HG03432 (cell line): Measurements from ENCODE around the gene CCNJL.
"Not testable (repeated sequence)": the region's sequence is repeated elsewhere in the genome, so short reads cannot be mapped to it uniquely, and the experiment has no call there.

ENCODE experiments used
- ATAC-seq: cut with Tn5 transposase; IDR thresholded peaks from one replicate; pipeline ENCODE4 v1.9.1; 2021; ENCODE audit warnings: mild to moderate bottlenecking, moderate library complexity; ENCODE audit not compliant: unreplicated experiment

Gene CCNJL

DNA sequence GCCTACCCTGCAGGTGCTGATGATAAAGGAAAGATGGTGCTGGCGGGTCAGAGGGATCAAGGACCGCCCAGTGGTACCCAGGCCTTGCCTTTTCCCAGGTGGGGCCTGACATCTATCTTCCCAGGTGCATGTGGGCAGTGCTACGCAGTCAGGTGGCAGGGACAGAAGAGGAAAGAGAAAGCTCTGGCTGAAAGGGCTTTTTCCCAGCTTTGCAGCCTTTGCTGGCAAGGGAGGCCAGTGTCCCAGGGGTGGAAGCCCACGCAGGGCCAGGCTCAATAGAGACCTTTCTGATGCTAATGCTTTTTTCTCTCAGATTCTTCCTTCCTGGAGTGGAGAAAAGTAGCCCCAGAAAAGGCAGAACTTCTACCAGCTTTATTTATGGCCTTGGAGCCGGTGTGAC lies 46.3 kb downstream of the CCNJL start:
- no peak for ATAC-seq

DNA sequence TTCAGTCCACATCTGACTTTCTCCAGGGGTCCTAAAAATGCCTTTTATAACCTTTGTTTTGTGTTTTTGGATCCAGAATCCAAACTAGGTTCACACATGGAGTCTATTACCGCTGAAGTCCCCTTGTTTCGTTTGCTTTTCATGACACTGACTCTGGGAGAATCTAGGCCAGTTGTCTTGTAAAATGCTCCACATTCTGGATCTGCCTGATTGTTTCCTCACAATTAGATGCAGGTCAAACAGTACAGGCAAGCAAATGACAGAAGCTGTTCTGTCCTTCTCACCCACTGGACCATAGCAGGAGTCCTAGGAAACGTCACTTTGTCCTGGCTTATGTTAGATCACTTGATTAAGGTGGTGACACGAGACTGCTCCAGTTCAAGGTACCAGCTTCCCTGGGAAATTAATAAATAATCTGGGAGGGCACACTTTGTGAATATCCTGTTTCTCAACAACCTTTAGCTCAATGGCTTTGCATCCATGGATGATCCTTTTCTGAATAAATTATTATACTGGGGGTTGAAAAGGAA lies 49.0 kb downstream of the CCNJL start:
- ATAC-seq, result no peak

DNA sequence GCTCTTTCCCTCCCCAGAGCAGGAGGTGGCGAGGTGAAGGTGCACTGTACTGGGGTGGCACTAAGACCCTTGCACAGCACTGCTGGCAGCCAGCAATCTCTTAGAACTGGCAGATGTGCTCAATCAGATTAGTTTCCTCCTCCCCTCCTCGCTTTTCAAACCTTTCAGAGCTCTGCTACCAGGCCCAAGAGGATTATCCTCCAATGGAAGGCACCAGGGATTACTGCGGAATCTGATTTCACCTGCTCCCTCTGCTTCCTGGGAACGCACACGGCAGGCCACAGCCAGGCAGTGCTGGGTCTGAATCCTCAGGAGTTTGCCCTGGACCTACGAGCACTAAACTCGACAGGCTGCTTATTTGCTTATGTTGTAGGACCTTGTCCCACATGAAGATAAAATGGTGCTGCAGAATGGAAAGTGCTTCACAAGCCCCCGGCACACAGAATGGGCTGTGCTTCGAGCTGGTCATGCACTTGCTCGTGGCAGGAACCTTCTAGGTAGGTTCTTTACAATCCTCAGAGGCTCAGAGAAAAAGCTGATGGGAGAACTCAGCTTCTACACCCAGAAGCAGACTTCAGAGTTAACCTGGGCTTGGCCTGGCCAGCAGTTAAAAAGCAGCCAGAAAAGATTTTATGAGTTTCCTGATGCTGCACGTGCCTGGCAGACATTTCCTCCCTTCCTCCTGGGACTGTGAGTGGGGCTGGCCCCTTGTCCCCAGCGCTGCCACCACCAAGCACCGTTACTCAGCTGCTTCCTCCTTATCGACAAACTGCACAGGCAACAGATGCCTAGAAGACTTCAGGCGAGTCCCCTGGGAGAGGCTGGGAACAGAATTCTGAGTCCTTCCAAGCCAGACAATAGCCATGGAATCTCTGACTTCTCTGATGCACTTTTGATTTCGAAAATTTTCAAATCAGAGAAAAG lies 50.0 kb downstream of the CCNJL start:
- no peak for ATAC-seq

DNA sequence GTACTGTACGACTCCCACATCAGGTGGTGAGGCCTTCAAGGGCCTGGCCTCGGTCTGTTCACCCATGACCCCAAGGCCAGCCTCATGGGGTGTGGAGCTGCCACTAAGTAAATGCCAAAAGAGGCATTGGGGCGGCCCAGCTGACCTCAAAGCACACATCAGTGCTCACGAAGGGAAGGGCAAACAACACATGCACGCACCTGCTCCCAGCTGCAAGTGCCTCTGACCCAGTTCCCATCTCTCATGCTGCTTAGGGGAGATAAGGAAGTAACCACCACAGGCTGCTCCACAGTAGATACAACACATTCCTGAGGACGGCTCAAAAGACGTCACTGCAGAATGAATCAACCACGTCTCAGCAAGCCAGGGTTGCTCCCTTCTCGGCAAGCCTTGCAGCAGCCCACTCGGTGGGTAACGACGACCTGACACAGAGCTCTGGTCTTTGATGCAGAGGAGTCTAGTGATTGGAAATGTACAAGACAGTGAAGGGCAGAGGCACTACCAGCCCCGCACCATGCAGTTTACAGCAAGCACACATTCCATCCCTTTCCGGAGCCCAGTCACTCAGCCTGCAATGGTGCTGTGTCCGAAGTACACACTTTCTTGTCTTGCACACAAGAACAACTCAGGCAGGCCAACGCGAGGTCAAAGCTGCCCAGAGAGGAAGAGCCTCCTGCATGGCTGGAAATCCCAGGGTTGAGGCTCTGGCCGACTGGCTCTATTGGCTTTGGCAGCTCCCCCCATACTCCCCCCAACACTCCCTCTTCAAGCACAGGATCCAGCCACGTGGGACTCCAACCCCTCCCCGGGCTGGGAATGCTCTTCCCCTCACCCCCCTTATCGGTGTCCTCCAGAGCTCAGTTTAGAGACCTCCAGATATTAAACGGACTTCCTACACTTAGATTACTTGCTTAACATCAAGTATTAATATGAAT lies 51.2 kb downstream of the CCNJL start:
- peak; percentile 69 for ATAC-seq

DNA sequence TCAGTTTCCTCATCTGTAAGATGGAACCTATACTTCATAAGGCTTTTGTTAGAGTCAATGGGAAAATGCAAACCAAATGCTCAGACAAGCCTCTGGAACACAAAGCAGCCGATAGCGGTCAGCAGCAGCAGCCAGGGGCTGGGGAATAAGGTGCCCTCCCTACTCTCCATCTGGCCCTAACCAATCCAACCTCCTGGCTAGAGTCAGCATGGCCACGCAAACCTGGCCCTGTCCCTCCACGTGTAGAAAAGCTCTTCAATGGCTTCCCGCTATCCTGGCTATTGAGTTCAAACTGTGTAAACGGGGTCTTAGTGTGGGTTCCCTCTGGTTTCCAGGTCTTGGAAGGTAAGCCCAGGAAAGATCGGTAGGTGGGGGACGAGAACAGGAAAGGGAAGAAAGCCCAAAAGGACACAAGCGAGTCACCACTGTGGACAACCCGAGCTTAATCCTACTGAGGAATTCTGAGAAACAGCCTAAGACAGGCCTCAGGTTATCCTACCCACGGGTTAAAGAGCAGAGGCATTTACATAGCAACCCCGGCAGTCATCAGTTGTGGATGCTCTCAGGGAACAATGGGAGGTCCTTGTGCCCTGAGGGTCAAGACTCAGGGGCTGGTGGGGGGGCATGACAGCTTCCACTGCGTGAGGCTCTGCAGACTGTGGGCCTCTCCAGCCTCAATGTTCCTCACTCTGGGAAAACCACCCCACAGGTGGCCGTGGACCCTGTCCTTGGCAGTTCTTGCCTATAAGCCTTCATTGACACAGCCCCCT lies 52.2 kb downstream of the CCNJL start:
- no peak for ATAC-seq

DNA sequence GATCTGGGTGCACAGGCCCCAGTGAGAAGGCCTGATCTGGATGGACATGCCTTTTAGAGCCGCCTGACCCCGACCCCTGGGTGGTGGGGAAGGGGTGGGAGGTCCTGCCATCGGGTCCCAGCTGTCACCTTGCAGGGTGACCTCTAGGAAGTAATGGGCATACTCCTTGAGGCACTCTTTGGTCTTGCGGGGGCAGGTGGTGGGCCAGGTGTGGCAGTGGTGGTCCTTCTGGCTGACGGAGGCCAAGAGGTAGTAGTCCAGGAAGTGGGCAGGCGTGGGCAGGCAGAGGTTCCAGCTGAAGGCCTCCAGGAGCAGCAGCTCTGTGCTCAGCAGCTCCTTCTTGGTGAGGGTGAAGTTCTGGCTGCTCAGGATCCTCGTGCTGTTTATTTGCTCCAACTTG lies 53.0 kb downstream of the CCNJL start:
- no peak for ATAC-seq

DNA sequence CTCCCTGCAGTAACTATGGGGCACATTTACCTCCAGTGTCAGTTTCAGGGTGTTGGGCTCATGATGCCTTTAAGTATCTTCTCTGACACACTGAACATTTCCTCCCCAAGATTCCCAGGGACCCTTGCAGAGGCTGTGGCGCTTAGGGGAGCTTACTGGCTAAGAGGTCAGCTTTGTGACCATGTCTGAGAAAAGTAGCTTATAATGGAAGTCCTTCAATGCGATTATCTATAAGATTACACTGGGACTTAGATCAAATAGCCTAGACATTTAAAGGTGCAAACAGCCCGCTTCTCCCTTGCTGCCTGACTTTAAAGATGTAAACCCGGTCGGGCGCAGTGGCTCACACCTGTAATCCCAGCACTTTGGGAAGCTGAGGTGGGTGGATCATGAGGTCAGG lies 57.7 kb downstream of the CCNJL start:
- no peak for ATAC-seq

DNA sequence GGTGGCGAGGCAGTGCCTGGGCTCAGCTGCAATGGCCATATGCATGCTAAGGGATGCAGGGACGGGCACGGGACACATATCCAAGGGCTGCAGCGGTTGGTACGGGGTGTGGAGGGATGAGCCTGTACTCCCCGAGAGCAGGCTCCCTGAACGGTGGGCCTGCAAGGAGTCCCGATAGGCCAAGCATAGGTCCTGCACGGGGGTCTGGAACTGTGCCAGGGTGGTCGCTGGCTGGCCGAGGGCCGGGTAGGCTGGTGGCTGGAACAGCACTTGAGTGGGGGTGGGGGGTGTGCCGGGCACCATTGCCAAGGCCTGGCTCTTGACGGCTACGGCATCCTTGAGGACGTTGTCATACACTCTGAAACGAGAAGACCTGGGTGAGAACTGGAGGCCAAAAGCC lies 58.9 kb downstream of the CCNJL start:
- ATAC-seq, result no peak

DNA sequence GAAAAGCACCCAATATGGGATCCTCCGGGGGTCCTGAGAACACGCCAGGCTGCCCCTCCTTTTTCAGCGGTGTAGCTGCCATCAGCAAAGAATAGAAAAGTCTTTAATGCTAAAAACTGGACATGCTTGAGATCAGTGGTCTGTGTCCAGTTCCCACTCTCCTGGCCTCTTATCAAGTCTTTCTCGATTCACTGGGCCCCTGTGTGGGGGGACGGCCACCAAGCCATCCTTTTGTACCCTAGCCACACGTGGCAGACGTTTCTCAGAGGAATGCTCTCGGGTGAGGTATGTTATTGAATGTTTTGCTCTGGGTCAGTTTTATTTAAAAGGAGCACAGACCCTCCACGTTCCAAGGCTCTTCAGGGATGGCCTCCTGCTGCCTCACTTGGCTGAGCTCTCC lies 59.4 kb downstream of the CCNJL start:
- no peak for ATAC-seq

DNA sequence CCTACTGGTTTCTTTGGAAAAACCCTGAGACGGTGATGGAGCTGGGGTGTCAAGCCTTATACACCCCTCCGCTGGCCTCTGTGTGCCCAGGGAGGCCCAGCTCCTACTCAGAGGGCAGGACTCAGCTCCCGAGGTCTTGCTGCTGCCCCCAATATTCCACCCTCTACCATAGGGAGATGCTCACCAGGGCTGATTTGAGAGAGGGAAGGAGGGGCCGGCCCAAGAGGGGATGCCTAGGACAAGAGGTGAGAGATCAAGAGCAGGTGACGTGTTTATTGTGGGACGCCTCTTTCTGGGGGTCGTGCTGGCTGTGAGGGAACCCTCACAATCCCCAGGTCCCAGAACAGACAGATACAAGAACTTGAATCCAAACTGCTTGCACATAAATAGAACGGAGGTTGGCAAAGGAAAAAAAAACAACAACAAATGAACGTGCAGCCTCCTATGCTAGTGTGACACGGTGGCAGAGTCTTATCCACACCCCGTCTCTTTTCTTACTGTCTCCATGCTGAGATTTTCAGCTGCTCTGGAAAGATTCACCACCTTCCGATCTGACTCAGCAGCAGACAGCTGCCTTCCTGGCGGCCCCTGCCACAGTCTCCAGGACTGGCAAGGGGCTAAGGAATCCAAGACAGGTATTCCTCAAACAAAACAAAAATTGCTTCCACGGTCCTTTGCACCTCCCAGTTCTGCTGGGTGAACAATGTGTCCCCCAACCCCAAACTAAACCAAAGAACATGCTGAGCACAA lies 60.8 kb downstream of the CCNJL start:
- no peak for ATAC-seq

DNA sequence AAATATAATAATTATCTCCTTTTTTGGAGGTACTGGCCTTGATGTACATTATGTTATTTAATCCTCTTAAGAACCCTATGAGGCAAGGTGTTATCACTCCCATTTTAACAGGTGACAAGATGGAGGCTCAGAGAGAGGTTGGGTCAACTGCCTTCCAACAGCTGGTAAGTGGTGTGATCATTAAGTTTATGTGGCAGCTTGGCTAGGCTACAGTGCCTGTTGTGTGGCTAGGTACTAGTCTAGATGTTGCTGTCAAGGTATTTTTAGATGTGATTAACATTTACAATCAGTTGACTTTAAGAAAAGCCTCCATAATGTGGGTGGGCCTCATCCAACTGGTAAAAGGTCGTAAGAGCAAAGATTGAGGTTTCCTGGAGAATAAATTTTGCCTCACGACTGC lies 61.5 kb downstream of the CCNJL start:
- ATAC-seq, result no peak

DNA sequence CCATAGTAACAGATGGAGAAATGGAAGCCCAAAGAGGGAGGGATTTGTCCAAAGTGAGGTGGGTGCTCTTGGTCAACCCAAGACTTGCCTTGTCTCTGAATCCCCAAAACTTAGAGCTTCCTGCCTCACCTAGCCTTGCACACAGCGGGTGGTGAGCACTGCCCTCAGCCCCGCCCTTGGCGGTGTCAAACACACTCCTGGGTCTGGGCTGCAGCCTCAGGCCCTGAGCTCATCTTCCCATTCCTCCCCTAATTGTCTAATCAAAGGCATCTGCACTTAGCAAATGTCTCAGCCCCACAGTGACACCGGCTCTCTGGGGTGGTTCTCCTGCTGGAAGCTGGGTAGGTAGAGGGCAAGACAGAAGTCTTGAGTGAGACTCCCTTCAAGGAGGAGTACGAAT lies 62.1 kb downstream of the CCNJL start:
- no peak for ATAC-seq

DNA sequence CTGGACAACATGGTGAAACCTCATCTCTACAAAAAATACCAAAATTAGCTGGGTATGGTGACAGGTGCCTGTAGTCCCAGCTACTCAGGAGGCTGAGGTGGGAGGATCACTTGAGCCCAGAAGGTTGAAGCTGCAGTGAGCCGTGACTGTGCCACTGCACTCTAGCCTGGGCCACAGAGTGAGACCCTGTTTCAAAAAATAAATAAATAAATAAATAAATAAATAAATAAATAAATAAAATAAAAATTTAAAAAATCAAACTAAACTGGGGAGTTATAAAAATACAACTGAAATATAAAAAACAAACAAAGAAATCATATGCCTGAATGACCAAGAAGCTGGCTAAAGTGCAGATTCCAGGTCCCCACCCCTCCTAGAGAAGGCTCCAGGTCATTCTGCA lies 62.8 kb downstream of the CCNJL start:
- not testable (repeated sequence) for ATAC-seq

DNA sequence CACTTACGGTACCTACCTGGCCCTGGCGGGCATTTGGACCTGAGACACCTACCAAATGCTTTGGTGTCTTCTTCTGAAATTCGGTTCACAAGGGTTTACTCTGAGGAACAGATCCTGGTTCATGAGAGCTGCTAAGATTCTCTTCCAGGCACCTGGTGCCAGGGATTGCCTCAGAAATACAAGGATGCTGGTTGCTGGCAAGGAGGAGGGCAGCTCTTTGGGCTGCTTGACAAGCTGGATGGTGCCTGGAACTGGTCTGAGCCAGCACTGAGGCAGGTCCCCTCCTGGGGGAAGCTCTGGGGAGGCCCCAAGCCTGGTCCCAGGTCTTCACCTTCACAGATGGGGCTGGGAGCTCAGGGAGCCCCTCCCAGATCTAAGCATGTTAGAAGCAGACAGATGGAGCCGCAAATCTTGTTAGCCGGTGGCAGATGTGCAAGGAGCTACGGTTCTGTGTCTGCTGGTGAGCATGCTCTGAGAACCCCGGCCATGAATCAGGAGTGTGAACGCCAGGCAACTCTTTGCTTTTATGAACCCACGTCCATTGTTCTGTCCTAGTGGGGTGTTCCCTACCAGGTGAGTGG lies 66.8 kb downstream of the CCNJL start:
- ATAC-seq, result no peak

DNA sequence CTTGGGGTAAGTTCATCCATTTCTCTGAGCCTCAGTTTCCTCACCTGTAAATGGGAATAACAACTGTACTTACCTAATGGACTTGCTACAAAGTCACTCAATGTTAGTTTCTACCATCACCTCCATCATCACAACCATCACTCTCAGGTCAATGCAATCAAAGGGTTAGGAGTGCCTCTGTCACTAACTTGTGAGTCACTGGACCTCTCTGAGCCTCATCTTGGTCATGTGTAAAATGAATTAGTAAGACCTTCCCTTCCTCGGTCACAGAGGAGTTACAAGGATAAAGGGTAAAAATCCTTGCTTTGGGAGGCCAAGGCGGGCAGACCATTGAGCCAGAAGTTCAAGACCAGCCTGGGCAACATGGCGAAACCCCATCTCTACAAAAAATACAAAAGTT lies 70.2 kb downstream of the CCNJL start:
- ATAC-seq, result no peak

DNA sequence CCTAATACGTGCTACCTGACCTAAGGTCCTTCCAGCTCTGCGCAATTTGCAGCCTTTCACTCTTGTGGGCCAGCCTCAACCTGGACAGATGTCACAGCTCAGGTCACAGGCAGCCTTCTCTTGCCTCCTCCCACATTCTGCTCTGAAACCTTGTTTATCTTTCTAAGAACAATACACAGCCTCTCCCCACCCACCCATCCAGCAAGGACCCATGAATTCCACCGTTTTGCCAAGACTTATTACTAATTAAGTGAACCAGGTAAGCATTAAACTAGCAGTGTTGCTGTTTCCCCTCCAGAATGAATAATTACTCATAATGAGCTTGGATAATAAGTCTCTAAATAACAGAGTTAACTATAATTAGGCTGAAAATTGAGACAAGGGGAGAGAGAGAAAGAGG lies 72.0 kb downstream of the CCNJL start:
- ATAC-seq, result no peak

DNA sequence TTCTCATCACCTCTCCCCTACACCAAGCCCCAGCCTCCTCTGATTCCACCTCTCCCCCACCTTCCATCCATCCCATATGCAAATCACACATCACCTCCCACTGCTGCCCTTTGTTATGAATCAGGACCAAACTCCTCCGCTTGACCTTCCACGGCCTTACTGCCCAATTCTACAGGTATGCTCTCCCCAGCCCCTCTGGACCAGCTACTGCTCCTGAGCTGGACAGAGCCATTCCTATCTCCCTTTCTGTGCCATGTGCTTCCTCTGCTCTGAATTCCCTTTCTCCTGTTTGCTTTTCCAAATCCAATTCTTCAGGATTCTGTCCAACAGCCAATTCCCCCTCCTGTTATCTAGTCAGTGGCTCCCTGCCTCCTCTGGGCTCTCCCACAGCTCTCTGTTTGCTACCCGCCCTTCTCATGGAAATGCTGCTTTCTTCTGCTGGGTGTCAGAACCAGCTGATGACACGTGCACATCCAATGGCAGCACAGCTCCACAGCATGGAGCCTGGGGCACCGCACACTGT lies 74.7 kb downstream of the CCNJL start:
- ATAC-seq, result no peak

DNA sequence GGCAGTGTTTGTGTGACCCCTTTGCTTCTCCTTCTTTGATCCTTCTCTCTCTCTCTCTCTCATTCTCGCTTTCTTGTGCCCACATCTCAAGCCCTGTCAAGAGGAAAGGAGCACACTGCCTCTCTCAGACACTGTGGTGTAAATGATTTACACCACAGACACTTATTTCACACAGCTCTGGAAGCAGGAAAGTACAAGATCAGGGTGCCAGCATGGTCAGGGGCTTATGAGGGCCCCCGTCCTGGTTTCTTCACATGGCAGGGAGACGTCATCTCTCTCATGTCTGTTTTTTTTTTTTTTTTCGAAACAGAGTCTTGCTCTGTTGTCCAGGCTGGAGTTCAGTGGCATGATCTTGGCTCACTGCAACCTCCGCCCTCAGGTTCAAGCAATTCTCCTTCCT lies 76.6 kb downstream of the CCNJL start:
- ATAC-seq, result no peak

DNA sequence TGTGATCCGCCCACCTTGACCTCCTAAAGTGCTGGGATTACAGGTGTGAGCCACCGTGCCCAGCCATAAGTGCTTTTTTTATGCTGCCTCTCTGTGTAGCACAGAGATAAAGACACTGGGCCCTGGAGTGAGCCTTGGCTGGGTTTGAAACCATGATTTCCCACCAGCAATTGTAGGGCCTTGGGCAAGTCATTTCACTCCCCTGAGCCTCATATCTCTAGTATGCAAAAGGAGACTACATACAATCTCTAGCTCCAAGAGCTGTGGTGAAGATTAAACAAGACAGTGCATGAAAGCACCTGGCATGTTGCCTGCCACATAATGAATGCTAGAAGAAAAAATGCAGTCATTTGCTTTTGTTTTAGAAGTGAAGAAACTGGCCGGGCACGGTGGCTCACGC lies 79.1 kb downstream of the CCNJL start:
- ATAC-seq, result no peak
